Measurements from ENCODE around the gene CMTM4.
A peak's percentile ranks its signal among the peaks of the same experiment; 100 is the strongest.
"Not testable (repeated sequence)": the region's sequence is repeated elsewhere in the genome, so short reads cannot be mapped to it uniquely, and the experiment has no call there.

CMTM4 gene

GRCh38 chr16:66641387-66641786, 55.2 kb downstream of the CMTM4 start:
- DNase-seq (ENCODE audit: low spot score): no peak

GRCh38 chr16:66640724-66641314, 55.7 kb downstream of the CMTM4 start:
- DNase-seq (ENCODE audit: low spot score): no peak

GRCh38 chr16:66639091-66639885, 57.3 kb downstream of the CMTM4 start:
- DNase-seq (ENCODE audit: low spot score): no peak

- DNase-seq (ENCODE audit: low spot score): no peak
Measured at GRCh38 chr16:66637806-66638205, 58.7 kb downstream of the CMTM4 start.

- DNase-seq (ENCODE audit: low spot score): no peak
Measured at GRCh38 chr16:66636199-66636598, 60.3 kb downstream of the CMTM4 start.

- DNase-seq (ENCODE audit: low spot score): no peak
Measured at GRCh38 chr16:66635406-66635805, 61.1 kb downstream of the CMTM4 start.

- no peak for DNase-seq (ENCODE audit: low spot score)
Measured at GRCh38 chr16:66634527-66635196, 61.9 kb downstream of the CMTM4 start.

- not testable (repeated sequence) for DNase-seq (ENCODE audit: low spot score)
Measured at GRCh38 chr16:66631558-66631957, 65.0 kb downstream of the CMTM4 start.

- DNase-seq (ENCODE audit: low spot score): not testable (repeated sequence)
Measured at GRCh38 chr16:66630561-66631260, 65.8 kb downstream of the CMTM4 start.

- no peak for DNase-seq (ENCODE audit: low spot score)
Measured at GRCh38 chr16:66629856-66630255, 66.7 kb downstream of the CMTM4 start.

GRCh38 chr16:66627611-66628378, 68.7 kb downstream of the CMTM4 start:
- DNase-seq (ENCODE audit: low spot score): not testable (repeated sequence)

- DNase-seq (ENCODE audit: low spot score): no peak
Measured at GRCh38 chr16:66623755-66624154, 72.8 kb downstream of the CMTM4 start.

GRCh38 chr16:66622863-66623262, 73.7 kb downstream of the CMTM4 start:
- no peak for DNase-seq (ENCODE audit: low spot score)

- no peak for DNase-seq (ENCODE audit: low spot score)
Measured at GRCh38 chr16:66621973-66622372, 74.6 kb downstream of the CMTM4 start.

GRCh38 chr16:66620429-66620795, 76.1 kb downstream of the CMTM4 start:
- no peak for DNase-seq (ENCODE audit: low spot score)

GRCh38 chr16:66619534-66620428, 76.8 kb downstream of the CMTM4 start:
- DNase-seq (ENCODE audit: low spot score): no peak

- DNase-seq (ENCODE audit: low spot score): peak; percentile 60
Measured at GRCh38 chr16:66618588-66619375, 77.8 kb downstream of the CMTM4 start.

GRCh38 chr16:66617728-66618127, 78.8 kb downstream of the CMTM4 start:
- no peak for DNase-seq (ENCODE audit: low spot score)

- DNase-seq (ENCODE audit: low spot score): no peak
Measured at GRCh38 chr16:66617010-66617434, 79.5 kb downstream of the CMTM4 start.

- DNase-seq (ENCODE audit: low spot score): no peak
Measured at GRCh38 chr16:66616592-66616991, 80.0 kb downstream of the CMTM4 start.

Data from RKO (cell line).